ENCODE data around the gene ERC2.

The ERC2 gene

DNA sequence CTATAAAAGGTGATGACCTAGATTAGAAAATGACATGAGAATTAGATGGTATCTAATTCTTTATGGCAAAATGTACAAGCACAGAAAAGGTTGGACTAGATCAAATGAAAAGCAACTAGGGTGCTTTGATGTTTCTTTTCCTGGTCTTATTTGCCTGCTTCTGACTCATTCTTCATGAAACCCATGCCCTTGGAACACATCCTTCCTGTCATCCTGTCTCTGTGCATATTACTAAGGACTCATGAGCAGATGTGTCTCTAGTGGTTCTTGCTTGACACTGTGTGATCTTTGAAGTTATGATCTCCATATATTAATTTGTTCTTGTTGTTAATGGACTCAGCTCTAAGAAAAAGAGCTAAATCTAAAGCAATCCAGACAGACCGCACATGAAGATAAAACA, 314.0 kb downstream of the ERC2 start:
- TF ChIP-seq, protein P1, sequence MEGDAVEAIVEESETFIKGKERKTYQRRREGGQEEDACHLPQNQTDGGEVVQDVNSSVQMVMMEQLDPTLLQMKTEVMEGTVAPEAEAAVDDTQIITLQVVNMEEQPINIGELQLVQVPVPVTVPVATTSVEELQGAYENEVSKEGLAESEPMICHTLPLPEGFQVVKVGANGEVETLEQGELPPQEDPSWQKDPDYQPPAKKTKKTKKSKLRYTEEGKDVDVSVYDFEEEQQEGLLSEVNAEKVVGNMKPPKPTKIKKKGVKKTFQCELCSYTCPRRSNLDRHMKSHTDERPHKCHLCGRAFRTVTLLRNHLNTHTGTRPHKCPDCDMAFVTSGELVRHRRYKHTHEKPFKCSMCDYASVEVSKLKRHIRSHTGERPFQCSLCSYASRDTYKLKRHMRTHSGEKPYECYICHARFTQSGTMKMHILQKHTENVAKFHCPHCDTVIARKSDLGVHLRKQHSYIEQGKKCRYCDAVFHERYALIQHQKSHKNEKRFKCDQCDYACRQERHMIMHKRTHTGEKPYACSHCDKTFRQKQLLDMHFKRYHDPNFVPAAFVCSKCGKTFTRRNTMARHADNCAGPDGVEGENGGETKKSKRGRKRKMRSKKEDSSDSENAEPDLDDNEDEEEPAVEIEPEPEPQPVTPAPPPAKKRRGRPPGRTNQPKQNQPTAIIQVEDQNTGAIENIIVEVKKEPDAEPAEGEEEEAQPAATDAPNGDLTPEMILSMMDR (IDR thresholded peaks at IDR 0.05) = no peak
- TF ChIP-seq ZFX (IDR thresholded peaks at IDR 0.05; ENCODE audit: borderline replicate concordance) = no peak
- H3K27ac ChIP-seq = no peak overlapping the region

DNA sequence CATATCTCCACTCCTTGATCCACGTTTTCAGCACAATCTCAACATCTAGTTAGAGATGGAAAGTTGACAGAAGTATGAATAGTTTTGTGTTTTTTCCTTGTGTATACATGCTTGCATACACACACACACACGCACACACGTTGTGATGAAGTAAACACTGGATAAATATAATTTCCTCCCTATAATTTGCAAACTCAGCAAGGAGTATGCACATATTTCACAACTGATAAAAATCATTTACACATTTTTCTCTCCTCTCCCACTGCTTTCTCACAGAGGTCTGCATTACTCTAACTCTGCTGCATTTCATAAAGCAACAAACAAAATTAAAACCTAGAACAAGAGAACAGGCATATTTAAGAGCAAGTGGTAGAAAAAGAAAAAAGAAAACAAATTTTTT, 320.9 kb downstream of the ERC2 start:
- H3K27ac ChIP-seq = no peak overlapping the region
- TF ChIP-seq ZFX (IDR thresholded peaks at IDR 0.05; ENCODE audit: borderline replicate concordance) = no peak
- TF ChIP-seq, protein P1 (IDR thresholded peaks at IDR 0.05) = no peak

DNA sequence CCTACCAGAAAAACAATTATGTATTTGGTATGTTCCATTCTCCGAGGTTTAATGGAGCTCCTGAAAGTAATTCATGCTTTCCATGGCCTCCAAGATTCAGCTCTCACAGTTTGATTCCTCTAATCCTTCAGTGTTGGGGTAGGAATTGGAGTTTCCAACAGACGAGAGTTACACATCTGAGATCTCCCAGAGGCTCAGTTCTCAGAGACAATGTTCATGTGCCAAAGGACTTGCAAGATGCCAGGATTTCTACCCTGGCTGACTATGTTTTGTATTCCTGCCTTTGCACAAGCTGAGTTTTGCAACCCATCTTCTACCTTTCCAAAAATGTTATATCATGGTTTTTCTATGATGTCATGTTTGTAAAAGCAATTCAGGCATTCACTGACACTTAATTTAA, 322.9 kb downstream of the ERC2 start:
- no peak for TF ChIP-seq ZFX (IDR thresholded peaks at IDR 0.05; ENCODE audit: borderline replicate concordance)
- TF ChIP-seq, protein P1 (IDR thresholded peaks at IDR 0.05) = no peak
- H3K27ac ChIP-seq = no peak overlapping the region

DNA sequence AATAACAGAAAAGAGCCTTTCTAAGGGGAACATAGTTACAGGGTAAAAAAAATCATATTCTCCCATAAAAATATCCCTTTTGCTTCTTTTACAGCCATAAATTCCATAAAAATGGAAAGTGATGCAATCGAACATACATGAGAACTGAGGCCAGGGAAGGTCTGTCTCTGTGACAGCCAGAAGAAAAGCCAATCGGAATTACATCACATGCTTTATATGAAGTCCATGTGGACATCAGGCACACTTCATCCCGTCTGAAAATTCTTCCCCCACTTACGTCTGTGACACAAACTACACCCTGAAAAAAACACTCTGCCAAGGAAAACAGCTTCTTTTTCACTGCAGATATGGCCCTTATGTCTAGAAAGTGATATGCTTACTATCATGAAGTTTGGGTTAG, 323.5 kb downstream of the ERC2 start:
- TF ChIP-seq, protein P1 (IDR thresholded peaks at IDR 0.05) = no peak
- TF ChIP-seq ZFX (IDR thresholded peaks at IDR 0.05; ENCODE audit: borderline replicate concordance) = no peak

DNA sequence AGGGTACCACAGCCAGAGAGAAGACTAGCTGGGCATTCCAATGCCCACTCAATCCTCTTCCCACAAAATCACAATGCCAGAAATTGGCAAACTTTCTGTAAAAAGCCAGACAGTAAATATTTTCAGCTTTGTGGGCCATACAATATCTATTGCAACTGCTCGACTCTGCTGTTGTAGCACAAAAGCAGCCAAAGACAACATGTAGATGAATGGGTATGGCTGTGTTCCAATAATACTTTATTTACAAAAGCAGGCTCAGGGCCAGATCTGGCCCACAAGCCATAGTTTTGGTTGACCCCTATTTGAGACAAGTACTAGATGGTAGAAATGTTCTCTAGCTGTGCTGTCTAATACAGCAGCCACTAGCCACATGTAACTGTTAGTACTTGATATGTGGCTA, 330.9 kb downstream of the ERC2 start:
- no peak for TF ChIP-seq ZFX (IDR thresholded peaks at IDR 0.05; ENCODE audit: borderline replicate concordance)
- TF ChIP-seq, protein P1 (IDR thresholded peaks at IDR 0.05) = no peak
- H3K27ac ChIP-seq = no peak overlapping the region

More for the DNA sequence above, 323.5 kb downstream of the ERC2 start:
- no peak overlapping the region for H3K27ac ChIP-seq

DNA sequence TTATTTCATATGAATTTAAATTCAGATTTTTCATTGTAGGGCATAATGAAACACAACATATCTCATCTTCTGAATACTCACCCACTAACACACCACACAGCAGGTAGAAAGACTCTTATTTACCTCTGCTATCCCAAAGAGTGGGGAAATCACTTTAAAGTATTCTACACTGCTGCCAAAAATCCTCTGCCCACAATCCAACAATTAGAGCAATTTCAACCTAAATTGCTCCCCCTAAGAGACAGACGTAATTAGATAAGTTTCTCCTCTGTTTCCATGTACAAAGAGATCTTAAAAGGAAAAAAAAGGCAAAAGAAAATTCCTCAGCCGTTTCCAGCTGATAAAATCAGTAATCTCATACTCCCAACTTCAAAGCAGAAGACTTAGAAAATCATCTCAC, 331.8 kb downstream of the ERC2 start:
- H3K27ac ChIP-seq = no peak overlapping the region
- no peak for TF ChIP-seq ZFX (IDR thresholded peaks at IDR 0.05; ENCODE audit: borderline replicate concordance)
- TF ChIP-seq, protein P1 (IDR thresholded peaks at IDR 0.05) = no peak

DNA sequence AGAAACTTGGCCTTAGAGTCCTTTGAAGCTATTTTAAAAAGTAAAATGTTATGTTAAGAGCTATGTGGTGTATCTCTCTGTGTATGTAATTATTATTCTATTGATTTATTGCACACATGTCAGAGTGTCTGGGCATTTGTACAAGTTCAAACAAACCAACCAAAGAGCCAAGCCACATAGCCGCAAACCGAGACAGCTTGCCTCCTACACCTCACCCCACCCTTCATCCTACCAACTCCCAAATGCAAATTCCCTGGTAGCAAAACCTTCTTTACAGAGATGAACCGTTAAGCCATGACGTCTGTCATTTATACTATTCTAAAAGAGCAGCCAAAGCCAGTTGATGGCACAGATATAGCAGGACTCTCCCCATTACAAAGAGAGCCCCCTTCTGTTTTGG, 332.3 kb downstream of the ERC2 start:
- no peak overlapping the region for H3K27ac ChIP-seq
- no peak for TF ChIP-seq ZFX (IDR thresholded peaks at IDR 0.05; ENCODE audit: borderline replicate concordance)
- TF ChIP-seq, protein P1 (IDR thresholded peaks at IDR 0.05) = no peak

All from 22Rv1 (cell line).